ENCODE results near the gene RSAD2. TPM values are rescaled to one million over a fixed set of nuclear protein-coding genes. Genes with fewer than 3 reads are reported as not detected.

Gene RSAD2
- polyA plus RNA-seq, 1 donor from 2014 or later = 1.2 TPM

DNA sequence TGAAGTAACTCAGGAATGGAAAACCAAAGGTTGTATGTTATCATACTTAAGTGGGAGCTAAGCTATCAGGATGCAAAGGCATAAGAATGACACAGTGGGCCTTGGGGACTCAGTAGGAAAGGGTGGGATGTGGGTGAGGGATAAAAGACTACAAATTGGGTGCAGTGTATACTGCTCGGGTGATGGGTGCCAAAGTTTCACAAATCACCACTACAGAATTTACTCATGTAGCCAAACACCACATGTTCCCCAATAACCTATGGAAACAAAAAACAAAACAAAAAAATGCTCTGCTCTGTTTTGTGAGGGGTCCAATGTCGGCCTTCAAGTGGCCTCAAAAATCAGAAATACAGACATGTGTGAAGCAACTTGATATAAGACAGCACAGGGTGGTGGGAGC lies 30.7 kb downstream of the RSAD2 start:
- Histone ChIP-seq H3K27me3 (ENCODE audit: insufficient read depth, low read depth, low read length) (no peaks in the 10 kb centered on the region), H3K9me3 (ENCODE audit: low read length) (no peaks in the 10 kb centered on the region), H2AFZ (ENCODE audit: low read depth, low read length) (no peak overlapping the region), H3K36me3 (ENCODE audit: insufficient read depth, low read length) (no peaks in the 10 kb centered on the region), H4K20me1 (ENCODE audit: insufficient read depth) (no peaks in the 10 kb centered on the region), H3F3A (ENCODE audit: insufficient read depth, low read length, poor library complexity, severe bottlenecking) (no peaks in the 10 kb centered on the region), H3K79me2 (replicated peaks; ENCODE audit: insufficient read depth, low read length) (no peaks in the 10 kb centered on the region), H3K9me2 (ENCODE audit: insufficient read depth, low read length) (no peaks in the 10 kb centered on the region), H3K9ac (ENCODE audit: low read length) (no peak overlapping the region), H3K4me3 (ENCODE audit: low read length) (no peak overlapping the region), H3K27ac (ENCODE audit: low read length) (no peak overlapping the region), H3K4me2 (ENCODE audit: low read length) (no peak overlapping the region)
- TF ChIP-seq, protein P1, sequence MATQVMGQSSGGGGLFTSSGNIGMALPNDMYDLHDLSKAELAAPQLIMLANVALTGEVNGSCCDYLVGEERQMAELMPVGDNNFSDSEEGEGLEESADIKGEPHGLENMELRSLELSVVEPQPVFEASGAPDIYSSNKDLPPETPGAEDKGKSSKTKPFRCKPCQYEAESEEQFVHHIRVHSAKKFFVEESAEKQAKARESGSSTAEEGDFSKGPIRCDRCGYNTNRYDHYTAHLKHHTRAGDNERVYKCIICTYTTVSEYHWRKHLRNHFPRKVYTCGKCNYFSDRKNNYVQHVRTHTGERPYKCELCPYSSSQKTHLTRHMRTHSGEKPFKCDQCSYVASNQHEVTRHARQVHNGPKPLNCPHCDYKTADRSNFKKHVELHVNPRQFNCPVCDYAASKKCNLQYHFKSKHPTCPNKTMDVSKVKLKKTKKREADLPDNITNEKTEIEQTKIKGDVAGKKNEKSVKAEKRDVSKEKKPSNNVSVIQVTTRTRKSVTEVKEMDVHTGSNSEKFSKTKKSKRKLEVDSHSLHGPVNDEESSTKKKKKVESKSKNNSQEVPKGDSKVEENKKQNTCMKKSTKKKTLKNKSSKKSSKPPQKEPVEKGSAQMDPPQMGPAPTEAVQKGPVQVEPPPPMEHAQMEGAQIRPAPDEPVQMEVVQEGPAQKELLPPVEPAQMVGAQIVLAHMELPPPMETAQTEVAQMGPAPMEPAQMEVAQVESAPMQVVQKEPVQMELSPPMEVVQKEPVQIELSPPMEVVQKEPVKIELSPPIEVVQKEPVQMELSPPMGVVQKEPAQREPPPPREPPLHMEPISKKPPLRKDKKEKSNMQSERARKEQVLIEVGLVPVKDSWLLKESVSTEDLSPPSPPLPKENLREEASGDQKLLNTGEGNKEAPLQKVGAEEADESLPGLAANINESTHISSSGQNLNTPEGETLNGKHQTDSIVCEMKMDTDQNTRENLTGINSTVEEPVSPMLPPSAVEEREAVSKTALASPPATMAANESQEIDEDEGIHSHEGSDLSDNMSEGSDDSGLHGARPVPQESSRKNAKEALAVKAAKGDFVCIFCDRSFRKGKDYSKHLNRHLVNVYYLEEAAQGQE (IDR thresholded peaks at IDR 0.05; ENCODE audit: borderline replicate concordance) = no peak
- no peak for TF ChIP-seq MXI1 (conservative IDR thresholded peaks at IDR 0.05; ENCODE audit: poor library complexity, severe bottlenecking)
- TF ChIP-seq SMC3 (conservative IDR thresholded peaks at IDR 0.05; ENCODE audit: poor library complexity) = no peak
- TF ChIP-seq EP300 (conservative IDR thresholded peaks at IDR 0.05; ENCODE audit: poor library complexity, severe bottlenecking) = no peak
- no peak for TF ChIP-seq POLR2AphosphoS5 (IDR thresholded peaks at IDR 0.05)
- no peak for TF ChIP-seq TAF1 (IDR thresholded peaks at IDR 0.05; ENCODE audit: low read depth)
- TF ChIP-seq, protein P2, sequence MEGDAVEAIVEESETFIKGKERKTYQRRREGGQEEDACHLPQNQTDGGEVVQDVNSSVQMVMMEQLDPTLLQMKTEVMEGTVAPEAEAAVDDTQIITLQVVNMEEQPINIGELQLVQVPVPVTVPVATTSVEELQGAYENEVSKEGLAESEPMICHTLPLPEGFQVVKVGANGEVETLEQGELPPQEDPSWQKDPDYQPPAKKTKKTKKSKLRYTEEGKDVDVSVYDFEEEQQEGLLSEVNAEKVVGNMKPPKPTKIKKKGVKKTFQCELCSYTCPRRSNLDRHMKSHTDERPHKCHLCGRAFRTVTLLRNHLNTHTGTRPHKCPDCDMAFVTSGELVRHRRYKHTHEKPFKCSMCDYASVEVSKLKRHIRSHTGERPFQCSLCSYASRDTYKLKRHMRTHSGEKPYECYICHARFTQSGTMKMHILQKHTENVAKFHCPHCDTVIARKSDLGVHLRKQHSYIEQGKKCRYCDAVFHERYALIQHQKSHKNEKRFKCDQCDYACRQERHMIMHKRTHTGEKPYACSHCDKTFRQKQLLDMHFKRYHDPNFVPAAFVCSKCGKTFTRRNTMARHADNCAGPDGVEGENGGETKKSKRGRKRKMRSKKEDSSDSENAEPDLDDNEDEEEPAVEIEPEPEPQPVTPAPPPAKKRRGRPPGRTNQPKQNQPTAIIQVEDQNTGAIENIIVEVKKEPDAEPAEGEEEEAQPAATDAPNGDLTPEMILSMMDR (IDR thresholded peaks at IDR 0.05; ENCODE audit: poor library complexity, severe bottlenecking) = no peak
- no peak for TF ChIP-seq RAD21 (conservative IDR thresholded peaks at IDR 0.05)
- no peak for TF ChIP-seq EZH2 (IDR thresholded peaks at IDR 0.05; ENCODE audit: borderline replicate concordance, insufficient read depth, low read length, poor library complexity, severe bottlenecking)

DNA sequence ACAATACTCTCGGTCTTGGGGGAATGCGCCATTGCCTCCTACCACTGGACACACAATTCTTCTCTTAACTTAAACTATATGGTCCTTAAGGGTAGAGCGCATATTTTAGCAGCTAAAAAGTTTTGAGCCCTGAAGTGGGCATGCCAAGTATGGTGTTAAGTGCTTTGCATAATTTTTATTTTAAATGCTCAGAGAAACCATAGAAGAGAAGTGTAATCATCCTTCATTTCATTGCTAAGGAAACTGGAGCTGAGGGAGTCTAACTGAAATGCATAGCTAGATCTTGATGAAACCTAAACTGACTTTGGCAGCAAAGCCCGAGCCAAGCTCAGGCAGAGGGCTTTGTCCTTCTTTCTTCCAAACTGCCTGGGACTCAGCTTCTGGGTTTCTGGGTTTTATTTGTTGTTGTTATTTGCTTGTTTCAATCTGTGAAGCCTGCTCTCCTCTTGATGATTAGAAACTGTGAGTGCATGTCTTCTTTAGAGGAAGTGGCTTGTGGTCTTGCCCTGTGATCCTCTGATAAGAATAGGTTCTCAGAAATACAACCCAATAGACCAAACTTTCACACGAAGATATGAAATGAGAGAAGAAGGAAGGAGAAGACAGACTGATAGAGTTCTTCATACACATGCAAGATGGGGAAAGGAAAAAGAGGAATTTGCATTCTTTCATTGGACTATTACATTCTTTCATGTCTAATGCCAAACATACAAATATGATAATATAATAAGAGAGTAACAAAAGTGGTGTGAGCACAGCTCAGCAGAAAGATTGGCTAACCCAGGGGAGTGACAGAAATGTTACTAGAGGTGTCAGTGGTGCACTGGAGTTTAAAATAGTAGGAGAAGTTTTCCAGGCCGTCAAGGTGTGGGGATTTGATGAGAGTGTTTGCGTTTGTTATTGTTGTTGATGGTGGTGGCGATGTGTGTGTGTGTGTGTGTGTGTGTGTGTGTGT lies 32.1 kb downstream of the RSAD2 start:
- H3K36me3 ChIP-seq (ENCODE audit: insufficient read depth, low read length) = no peaks in the 10 kb centered on the region
- H3K9ac ChIP-seq (ENCODE audit: low read length) = no peak overlapping the region
- H3F3A ChIP-seq (ENCODE audit: insufficient read depth, low read length, poor library complexity, severe bottlenecking) = no peaks in the 10 kb centered on the region
- H2AFZ ChIP-seq (ENCODE audit: low read depth, low read length) = no peak overlapping the region
- no peaks in the 10 kb centered on the region for H3K9me3 ChIP-seq (ENCODE audit: low read length)
- no peak overlapping the region for H3K4me2 ChIP-seq (ENCODE audit: low read length)
- no peaks in the 10 kb centered on the region for H3K27me3 ChIP-seq (ENCODE audit: insufficient read depth, low read depth, low read length)
- no peak overlapping the region for H3K4me3 ChIP-seq (ENCODE audit: low read length)
- TF ChIP-seq TAF1 (IDR thresholded peaks at IDR 0.05; ENCODE audit: low read depth) = no peak
- no peak for TF ChIP-seq EZH2 (IDR thresholded peaks at IDR 0.05; ENCODE audit: borderline replicate concordance, insufficient read depth, low read length, poor library complexity, severe bottlenecking)
- TF ChIP-seq, protein P1 (IDR thresholded peaks at IDR 0.05; ENCODE audit: borderline replicate concordance) = no peak
- TF ChIP-seq RAD21 (conservative IDR thresholded peaks at IDR 0.05) = no peak
- no peak for TF ChIP-seq SMC3 (conservative IDR thresholded peaks at IDR 0.05; ENCODE audit: poor library complexity)
- TF ChIP-seq POLR2AphosphoS5 (IDR thresholded peaks at IDR 0.05) = no peak
- H3K9me2 ChIP-seq (ENCODE audit: insufficient read depth, low read length) = no peaks in the 10 kb centered on the region
- H3K27ac ChIP-seq (ENCODE audit: low read length) = no peak overlapping the region
- no peaks in the 10 kb centered on the region for H4K20me1 ChIP-seq (ENCODE audit: insufficient read depth)
- H3K79me2 ChIP-seq (replicated peaks; ENCODE audit: insufficient read depth, low read length) = no peaks in the 10 kb centered on the region

Measured in neural cell (in vitro differentiated cells).